ENCODE results near the gene LYRM4. TPM values are rescaled to one million over a fixed set of nuclear protein-coding genes. Genes with fewer than 3 reads are reported as not detected.

LYRM4 gene
- total RNA-seq, 4 donors from 2014 or later: 16.9 to 20.9 (median 18.4) TPM

DNA sequence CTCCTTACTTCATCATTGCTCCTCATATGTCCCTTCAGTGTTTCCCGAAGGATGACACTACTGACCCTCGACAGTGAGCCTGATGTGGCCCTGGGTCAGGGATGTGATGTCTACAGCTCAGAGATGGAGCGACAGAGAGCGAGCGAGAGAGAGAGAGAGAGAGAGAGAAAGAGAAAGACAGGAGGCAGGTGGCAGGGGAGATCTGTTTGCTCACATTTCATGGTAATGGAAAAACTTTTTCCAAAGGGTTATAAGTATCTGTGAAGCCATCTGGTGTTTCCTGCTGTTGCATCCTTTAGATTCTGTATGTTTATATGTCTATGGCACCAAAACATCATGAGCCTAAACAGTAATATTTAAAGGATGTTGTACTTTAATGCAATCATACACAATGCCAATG lies 98.4 kb downstream of the LYRM4 start:
- Histone ChIP-seq H3K4me3 (no peak overlapping the region), H3K27ac (replicated peaks in 1 of 4) (no peak overlapping the region), H3K4me1 (no peaks in the 10 kb centered on the region), H3K36me3 (no peaks in the 10 kb centered on the region), H3K9me3 (no peaks in the 10 kb centered on the region), H3K27me3 (no peaks in the 10 kb centered on the region)
- no peak for DNase-seq (ENCODE audit: extremely low spot score)
- intact Hi-C loops (cut with DNase I): no loop called here
- TF ChIP-seq EP300 (IDR thresholded peaks at IDR 0.05): no peak
- no peak for TF ChIP-seq POLR2AphosphoS5 (IDR thresholded peaks at IDR 0.05)
- no peak for TF ChIP-seq POLR2A (IDR thresholded peaks at IDR 0.05; ENCODE audit: low read depth)
- TF ChIP-seq, protein P1, sequence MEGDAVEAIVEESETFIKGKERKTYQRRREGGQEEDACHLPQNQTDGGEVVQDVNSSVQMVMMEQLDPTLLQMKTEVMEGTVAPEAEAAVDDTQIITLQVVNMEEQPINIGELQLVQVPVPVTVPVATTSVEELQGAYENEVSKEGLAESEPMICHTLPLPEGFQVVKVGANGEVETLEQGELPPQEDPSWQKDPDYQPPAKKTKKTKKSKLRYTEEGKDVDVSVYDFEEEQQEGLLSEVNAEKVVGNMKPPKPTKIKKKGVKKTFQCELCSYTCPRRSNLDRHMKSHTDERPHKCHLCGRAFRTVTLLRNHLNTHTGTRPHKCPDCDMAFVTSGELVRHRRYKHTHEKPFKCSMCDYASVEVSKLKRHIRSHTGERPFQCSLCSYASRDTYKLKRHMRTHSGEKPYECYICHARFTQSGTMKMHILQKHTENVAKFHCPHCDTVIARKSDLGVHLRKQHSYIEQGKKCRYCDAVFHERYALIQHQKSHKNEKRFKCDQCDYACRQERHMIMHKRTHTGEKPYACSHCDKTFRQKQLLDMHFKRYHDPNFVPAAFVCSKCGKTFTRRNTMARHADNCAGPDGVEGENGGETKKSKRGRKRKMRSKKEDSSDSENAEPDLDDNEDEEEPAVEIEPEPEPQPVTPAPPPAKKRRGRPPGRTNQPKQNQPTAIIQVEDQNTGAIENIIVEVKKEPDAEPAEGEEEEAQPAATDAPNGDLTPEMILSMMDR (IDR thresholded peaks at IDR 0.05): no peak
- 81% methylated on average over 5 of the region's 5 CpGs for WGBS

DNA sequence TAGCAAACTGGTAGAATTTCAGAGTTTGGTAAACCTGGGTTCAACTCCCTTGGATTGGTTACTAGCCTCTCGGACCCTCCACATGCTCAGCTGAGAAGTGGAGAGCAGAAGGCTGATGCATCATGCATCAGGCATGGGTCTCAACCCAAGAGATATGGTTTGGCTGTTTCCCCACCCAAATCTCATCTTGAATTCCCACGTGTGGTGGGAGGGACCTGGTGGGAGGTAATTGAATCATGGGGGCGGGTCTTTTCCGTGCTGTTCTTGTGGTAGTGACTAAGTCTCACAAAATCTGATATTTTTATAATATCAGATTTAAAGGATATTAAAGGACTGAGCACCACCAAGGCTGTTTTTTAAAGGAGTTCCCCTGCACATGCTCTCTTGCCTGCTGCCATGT lies 100.5 kb downstream of the LYRM4 start:
- WGBS: 92% methylated on average over 4 of the region's 4 CpGs
- no peak for DNase-seq (ENCODE audit: extremely low spot score)
- Histone ChIP-seq H3K4me1 (no peaks in the 10 kb centered on the region), H3K27me3 (no peaks in the 10 kb centered on the region), H3K4me3 (no peak overlapping the region), H3K27ac (replicated peaks in 1 of 4) (no peak overlapping the region), H3K36me3 (no peaks in the 10 kb centered on the region), H3K9me3 (no peaks in the 10 kb centered on the region)
- TF ChIP-seq POLR2A (IDR thresholded peaks at IDR 0.05; ENCODE audit: low read depth) (no peak), POLR2AphosphoS5 (IDR thresholded peaks at IDR 0.05) (no peak), EP300 (IDR thresholded peaks at IDR 0.05) (no peak)
- TF ChIP-seq, protein P1 (IDR thresholded peaks at IDR 0.05): no peak
- intact Hi-C loops (cut with DNase I): no loop called here

DNA sequence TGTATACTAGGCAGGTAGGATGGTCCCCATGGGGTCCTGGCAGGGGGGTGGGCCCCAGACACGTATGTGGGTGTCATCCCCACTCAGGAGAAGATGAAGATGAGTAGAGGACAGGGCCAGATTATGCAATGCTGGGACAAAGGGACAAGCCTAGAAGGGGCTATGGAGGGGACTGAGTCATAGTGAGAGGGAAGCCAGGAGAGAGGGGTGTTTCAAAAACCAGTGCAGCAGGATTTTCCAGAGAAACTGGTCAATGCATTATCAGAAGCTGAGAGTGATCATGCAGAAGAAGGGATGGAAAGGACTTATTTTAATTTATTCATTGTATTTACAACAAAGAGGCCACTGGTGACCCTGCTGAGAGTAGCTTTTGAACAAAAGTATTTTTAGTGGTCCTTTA lies 101.6 kb downstream of the LYRM4 start:
- Histone ChIP-seq H3K27me3 (no peaks in the 10 kb centered on the region), H3K4me3 (no peak overlapping the region), H3K27ac (replicated peaks in 1 of 4) (no peak overlapping the region), H3K9me3 (no peaks in the 10 kb centered on the region), H3K4me1 (no peaks in the 10 kb centered on the region), H3K36me3 (no peaks in the 10 kb centered on the region)
- intact Hi-C loops (cut with DNase I): no loop called here
- no peak for TF ChIP-seq POLR2A (IDR thresholded peaks at IDR 0.05; ENCODE audit: low read depth)
- TF ChIP-seq POLR2AphosphoS5 (IDR thresholded peaks at IDR 0.05): no peak
- TF ChIP-seq, protein P1 (IDR thresholded peaks at IDR 0.05): no peak
- no peak for TF ChIP-seq EP300 (IDR thresholded peaks at IDR 0.05)
- WGBS: 91% methylated on average over 1 of the region's 1 CpG
- DNase-seq (ENCODE audit: extremely low spot score): peak; percentile 42

DNA sequence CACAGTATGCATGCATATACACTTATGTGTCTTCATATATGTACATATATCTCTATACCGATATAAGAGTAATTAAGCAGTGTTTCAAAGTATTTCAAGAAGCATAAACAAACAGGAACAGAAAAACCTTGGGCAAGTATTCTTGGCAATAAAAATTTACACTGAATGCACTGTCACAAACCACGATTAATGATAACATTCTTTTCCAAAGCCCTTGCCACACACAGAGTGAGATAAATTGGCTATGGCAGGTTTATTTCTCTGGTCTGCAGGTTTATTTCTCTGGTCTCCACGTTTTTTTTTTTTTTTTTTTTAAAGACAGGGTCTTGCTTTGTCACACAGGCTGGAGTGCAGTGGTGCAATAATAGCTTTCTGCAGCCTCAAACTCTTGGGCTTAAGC lies 102.6 kb downstream of the LYRM4 start:
- DNase-seq (ENCODE audit: extremely low spot score): no peak
- intact Hi-C loops (cut with DNase I): no loop called here
- Histone ChIP-seq H3K9me3 (no peaks in the 10 kb centered on the region), H3K36me3 (no peaks in the 10 kb centered on the region), H3K4me3 (no peak overlapping the region), H3K4me1 (no peaks in the 10 kb centered on the region), H3K27me3 (no peaks in the 10 kb centered on the region), H3K27ac (replicated peaks in 1 of 4) (no peak overlapping the region)
- 46% methylated on average over 3 of the region's 3 CpGs for WGBS
- no peak for TF ChIP-seq EP300 (IDR thresholded peaks at IDR 0.05)
- TF ChIP-seq, protein P1 (IDR thresholded peaks at IDR 0.05): no peak
- TF ChIP-seq POLR2AphosphoS5 (IDR thresholded peaks at IDR 0.05): no peak
- no peak for TF ChIP-seq POLR2A (IDR thresholded peaks at IDR 0.05; ENCODE audit: low read depth)

DNA sequence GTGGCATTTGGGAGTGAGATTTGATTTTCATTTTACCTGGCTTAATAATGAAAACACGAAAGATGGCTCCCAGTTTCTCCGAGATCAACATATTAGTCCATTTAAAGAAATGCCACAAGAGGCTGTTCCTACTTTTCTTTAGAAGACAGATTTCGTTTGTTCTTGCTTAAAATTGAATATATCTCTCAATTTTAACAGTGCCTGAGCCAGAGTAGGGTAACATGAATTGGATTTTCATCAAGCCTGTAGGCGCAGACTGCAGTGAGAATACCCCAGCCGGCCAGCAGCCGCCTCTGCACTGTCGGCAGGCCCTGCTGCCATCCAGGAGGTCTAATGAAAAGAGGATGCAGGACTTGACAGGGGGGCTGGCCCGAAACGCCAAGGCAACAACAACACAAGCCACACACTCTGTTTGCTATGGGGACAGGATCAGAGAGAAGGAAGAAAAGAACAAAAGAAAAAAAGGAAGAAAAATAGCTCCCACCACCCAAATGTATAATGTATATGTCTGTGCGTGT lies 103.1 kb downstream of the LYRM4 start:
- no peak overlapping the region for H3K27ac ChIP-seq (replicated peaks in 1 of 4)
- no peak overlapping the region for H3K4me3 ChIP-seq
- WGBS: 87% methylated on average over 10 of the region's 10 CpGs
- no peaks in the 10 kb centered on the region for H3K4me1 ChIP-seq
- no peak for TF ChIP-seq POLR2A (IDR thresholded peaks at IDR 0.05; ENCODE audit: low read depth)
- DNase-seq (ENCODE audit: extremely low spot score): no peak
- no peaks in the 10 kb centered on the region for H3K36me3 ChIP-seq
- no peaks in the 10 kb centered on the region for H3K27me3 ChIP-seq
- intact Hi-C loops (cut with DNase I): no loop called here
- no peaks in the 10 kb centered on the region for H3K9me3 ChIP-seq

All from esophagus muscularis mucosa (tissue), 4 donors.